GM10248 (cell line): ENCODE measurements around the gene RAMAC.

Experiments used
- CTCF ChIA-PET: fragments of 300-600 bp; sonication (Branson Sonifier 250); formaldehyde crosslinking; extraction: SDS; loops from one replicate; lab custom pipeline; 2021; ENCODE audit warnings: antibody characterized with exemption; lab: Yijun Ruan, JAX
- POLR2A ChIA-PET: fragments of 350-650 bp; sonication (Branson Sonifier 250); formaldehyde crosslinking; extraction: SDS; loops from one replicate; lab custom pipeline; 2020; ENCODE audit warnings: antibody characterized with exemption; lab: Yijun Ruan, JAX
- DNase-seq: peaks from one replicate; pipeline ENCODE4 v3.0.0; 2012; ENCODE audit errors: extremely low spot score
- CTCF ChIP-seq: IDR thresholded peaks from 2 replicates; pipeline ENCODE4 v1.5.1; 2012; ENCODE audit warnings: mild to moderate bottlenecking, low read depth; ENCODE audit errors: extremely low read depth, missing control alignments, control extremely low read depth

Gene RAMAC

GRCh38 chr15:82951472-82952157 lies 34.4 kb upstream of the RAMAC start:
- DNase-seq = no peak
- POLR2A ChIA-PET = no interaction called here

GRCh38 chr15:82952158-82953081 lies 33.6 kb upstream of the RAMAC start, which contains the start of gene HOMER2:
Gene HOMER2 (minus strand): TSS chr15:82952720. CDS start chr15:82952535, 185 bp downstream.
- ChIA-PET CTCF (no interaction called here), POLR2A (no interaction called here)
- DNase-seq = no peak
- TF ChIP-seq CTCF = no peak

More at GRCh38 chr15:82951472-82952157, 34.4 kb upstream of the RAMAC start:
- no peak for TF ChIP-seq CTCF
- CTCF ChIA-PET = no interaction called here

GRCh38 chr15:82958638-82959037 lies 27.4 kb upstream of the RAMAC start:
- no peak for DNase-seq
- POLR2A ChIA-PET = no interaction called here
- CTCF ChIA-PET = interaction anchor here (1.1 to 1.9 kb wide), 3 partner anchors 11 to 53 kb away, joined by 3 to 5 read pairs (median 3); partner anchors contain the start of gene C15orf40
- TF ChIP-seq CTCF = no peak

GRCh38 chr15:82959423-82959822 lies 26.6 kb upstream of the RAMAC start:
- no peak for TF ChIP-seq CTCF
- ChIA-PET POLR2A (interaction anchor here (0.5 kb wide), 1 partner anchor 28 kb away, joined by 4 read pairs; no protein-coding TSS in a partner anchor), CTCF (interaction anchor here (1.5 kb wide), 1 partner anchor 10 kb away, joined by 4 read pairs; no protein-coding TSS in a partner anchor)
- DNase-seq = no peak

GRCh38 chr15:82960766-82961165 lies 25.2 kb upstream of the RAMAC start:
- DNase-seq = no peak
- no peak for TF ChIP-seq CTCF
- ChIA-PET POLR2A (no interaction called here), CTCF (interaction anchor here (1.5 kb wide), 1 partner anchor 8 kb away, joined by 4 read pairs; no protein-coding TSS in a partner anchor)
